ENCODE data around the gene CDKN2A.

The CDKN2A gene

DNA sequence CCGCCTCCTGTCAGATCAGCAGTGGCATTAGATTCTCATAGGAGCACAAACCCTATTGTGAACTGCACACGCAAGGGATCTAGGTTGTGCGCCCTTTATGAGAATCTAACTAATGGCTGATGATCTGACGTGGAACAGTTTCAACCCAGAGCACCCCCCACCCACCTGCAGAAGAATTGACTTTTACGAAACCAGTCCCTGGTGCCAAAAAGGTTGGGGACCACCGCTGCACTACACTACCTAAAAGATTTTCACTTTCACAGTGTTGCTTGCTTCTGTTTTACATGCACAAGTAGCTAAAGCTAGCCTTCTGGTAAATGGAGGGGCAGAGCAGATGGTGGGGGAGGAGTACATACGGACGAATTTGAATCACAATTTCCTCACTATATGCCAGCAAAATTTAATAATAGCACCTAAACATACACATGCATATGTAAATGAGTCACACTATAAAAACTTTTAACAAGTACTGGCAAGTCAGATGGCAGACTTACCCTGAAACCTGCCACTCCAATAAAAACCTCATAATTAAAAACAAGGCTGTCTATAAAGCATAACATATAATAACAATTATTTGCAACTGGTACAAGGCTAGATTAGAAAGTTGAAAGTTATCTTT lies 38.9 kb upstream of the CDKN2A start:
- Histone ChIP-seq H3K79me2 (ENCODE audit: insufficient read depth, low read length) (peaks cover 24% of the 10 kb centered on the region), H4K20me1 (ENCODE audit: insufficient read depth, low read length) (no peaks in the 10 kb centered on the region), H2AFZ (ENCODE audit: low read depth, low read length) (no peak overlapping the region), H3K27me3 (ENCODE audit: insufficient read depth, low read length, poor library complexity) (no peaks in the 10 kb centered on the region), H3K9me3 (ENCODE audit: insufficient read depth, low read length, severe bottlenecking) (no peaks in the 10 kb centered on the region), H3K4me1 (ENCODE audit: insufficient read depth, low read length) (peaks cover 45% of the 10 kb centered on the region), H3K36me3 (ENCODE audit: insufficient read depth, low read length) (peaks cover 41% of the 10 kb centered on the region), H3K4me3 (ENCODE audit: low read depth in 1 of 2, low read length in 2 of 2) (no peak overlapping the region), H3K27ac (ENCODE audit: low read length) (no peak overlapping the region), H3K4me2 (ENCODE audit: insufficient read depth, low read length) (no peak overlapping the region), H3K9ac (ENCODE audit: low read depth, low read length) (no peak overlapping the region)
- TF ChIP-seq, protein P1, sequence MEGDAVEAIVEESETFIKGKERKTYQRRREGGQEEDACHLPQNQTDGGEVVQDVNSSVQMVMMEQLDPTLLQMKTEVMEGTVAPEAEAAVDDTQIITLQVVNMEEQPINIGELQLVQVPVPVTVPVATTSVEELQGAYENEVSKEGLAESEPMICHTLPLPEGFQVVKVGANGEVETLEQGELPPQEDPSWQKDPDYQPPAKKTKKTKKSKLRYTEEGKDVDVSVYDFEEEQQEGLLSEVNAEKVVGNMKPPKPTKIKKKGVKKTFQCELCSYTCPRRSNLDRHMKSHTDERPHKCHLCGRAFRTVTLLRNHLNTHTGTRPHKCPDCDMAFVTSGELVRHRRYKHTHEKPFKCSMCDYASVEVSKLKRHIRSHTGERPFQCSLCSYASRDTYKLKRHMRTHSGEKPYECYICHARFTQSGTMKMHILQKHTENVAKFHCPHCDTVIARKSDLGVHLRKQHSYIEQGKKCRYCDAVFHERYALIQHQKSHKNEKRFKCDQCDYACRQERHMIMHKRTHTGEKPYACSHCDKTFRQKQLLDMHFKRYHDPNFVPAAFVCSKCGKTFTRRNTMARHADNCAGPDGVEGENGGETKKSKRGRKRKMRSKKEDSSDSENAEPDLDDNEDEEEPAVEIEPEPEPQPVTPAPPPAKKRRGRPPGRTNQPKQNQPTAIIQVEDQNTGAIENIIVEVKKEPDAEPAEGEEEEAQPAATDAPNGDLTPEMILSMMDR (IDR thresholded peaks at IDR 0.05; ENCODE audit: borderline replicate concordance, extremely low read depth, low read length, poor library complexity, severe bottlenecking), result no peak
- no peak for TF ChIP-seq EZH2 (IDR thresholded peaks at IDR 0.05; ENCODE audit: borderline replicate concordance, low read depth, low read length, severe bottlenecking)
- no peak for DNase-seq
- ATAC-seq (ENCODE audit: insufficient read depth, low read depth), result no peak

DNA sequence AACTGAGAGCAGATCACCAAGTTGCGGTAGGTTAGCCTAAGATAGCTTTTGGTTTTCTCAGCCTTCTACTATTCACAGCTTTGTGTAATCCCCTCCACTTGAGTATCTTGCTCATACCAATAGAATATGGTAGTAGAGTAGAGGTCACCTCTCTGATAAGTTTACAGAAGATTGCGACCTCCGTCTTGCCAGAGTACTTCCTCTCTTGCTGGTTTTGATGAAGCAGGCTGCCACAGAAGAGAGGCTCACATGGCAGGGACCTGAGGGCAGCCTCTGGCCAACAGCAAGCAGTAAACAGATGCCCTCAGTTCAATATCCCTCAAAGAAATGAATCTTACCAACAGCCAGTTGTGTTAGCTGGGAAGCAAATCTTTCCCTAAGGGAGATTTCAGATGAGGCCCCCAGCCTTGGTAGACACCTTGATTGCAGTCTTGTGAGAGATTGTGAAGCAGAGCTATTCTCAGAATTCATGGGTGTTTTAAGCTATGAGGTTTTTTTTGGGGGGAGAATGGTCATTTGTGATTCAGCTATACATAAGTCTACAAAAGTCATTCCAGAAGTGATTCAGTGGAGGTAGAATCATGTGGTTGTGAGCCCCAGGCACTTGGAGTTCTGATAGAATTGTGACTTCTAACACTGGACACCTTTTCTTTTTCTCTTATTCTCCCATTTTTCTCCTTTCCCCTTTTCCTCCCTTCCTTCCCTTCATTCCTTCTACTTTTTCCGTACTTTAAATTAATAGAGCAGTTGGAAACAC lies 37.6 kb upstream of the CDKN2A start:
- no peak for ATAC-seq (ENCODE audit: insufficient read depth, low read depth)
- no peak for TF ChIP-seq EZH2 (IDR thresholded peaks at IDR 0.05; ENCODE audit: borderline replicate concordance, low read depth, low read length, severe bottlenecking)
- TF ChIP-seq, protein P1 (IDR thresholded peaks at IDR 0.05; ENCODE audit: borderline replicate concordance, extremely low read depth, low read length, poor library complexity, severe bottlenecking), result no peak
- DNase-seq, result no peak
- peaks cover 32% of the 10 kb centered on the region for H3K4me1 ChIP-seq (ENCODE audit: insufficient read depth, low read length)
- H3K9me3 ChIP-seq (ENCODE audit: insufficient read depth, low read length, severe bottlenecking), result no peaks in the 10 kb centered on the region
- peaks cover 41% of the 10 kb centered on the region for H3K36me3 ChIP-seq (ENCODE audit: insufficient read depth, low read length)
- H4K20me1 ChIP-seq (ENCODE audit: insufficient read depth, low read length), result peaks cover under 1% of the 10 kb centered on the region; the same call in 1 of the 2 replicates
- no peak overlapping the region for H3K4me3 ChIP-seq (ENCODE audit: low read depth in 1 of 2, low read length in 2 of 2)
- H2AFZ ChIP-seq (ENCODE audit: low read depth, low read length), result no peak overlapping the region
- no peak overlapping the region for H3K27ac ChIP-seq (ENCODE audit: low read length)
- H3K27me3 ChIP-seq (ENCODE audit: insufficient read depth, low read length, poor library complexity), result no peaks in the 10 kb centered on the region
- no peak overlapping the region for H3K9ac ChIP-seq (ENCODE audit: low read depth, low read length)
- no peak overlapping the region for H3K4me2 ChIP-seq (ENCODE audit: insufficient read depth, low read length)
- H3K79me2 ChIP-seq (ENCODE audit: insufficient read depth, low read length), result peaks cover 35% of the 10 kb centered on the region

DNA sequence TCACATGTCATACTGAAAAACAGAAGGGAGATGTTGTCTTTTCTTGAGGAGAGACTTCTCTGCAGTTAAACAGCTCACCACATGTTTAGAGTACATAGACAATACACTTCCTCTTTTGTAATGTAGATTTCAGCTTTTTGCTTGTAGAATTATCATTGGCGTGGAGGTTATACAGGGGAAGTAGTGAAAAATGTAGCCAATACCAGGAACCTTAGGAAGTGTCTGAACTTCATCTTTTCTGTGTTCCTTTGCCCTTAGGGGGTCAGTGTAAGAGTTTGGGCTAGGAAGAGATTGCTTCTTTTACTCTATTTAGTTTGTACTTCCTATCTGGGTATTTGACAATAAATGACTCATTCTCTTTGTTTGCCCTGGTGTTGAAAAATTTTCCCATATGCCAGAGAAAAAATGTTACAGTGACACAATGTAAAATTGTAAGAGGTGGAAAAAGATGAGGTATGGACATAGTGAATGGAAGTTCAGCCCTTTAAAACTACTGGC lies 36.0 kb upstream of the CDKN2A start:
- ATAC-seq (ENCODE audit: insufficient read depth, low read depth) (no peak), DNase-seq (no peak)
- H3K9ac ChIP-seq (ENCODE audit: low read depth, low read length), result no peak overlapping the region
- H3K4me2 ChIP-seq (ENCODE audit: insufficient read depth, low read length), result no peak overlapping the region
- peaks cover 52% of the 10 kb centered on the region for H3K79me2 ChIP-seq (ENCODE audit: insufficient read depth, low read length)
- peaks cover 16% of the 10 kb centered on the region for H4K20me1 ChIP-seq (ENCODE audit: insufficient read depth, low read length)
- H3K27me3 ChIP-seq (ENCODE audit: insufficient read depth, low read length, poor library complexity), result no peaks in the 10 kb centered on the region
- no peak overlapping the region for H2AFZ ChIP-seq (ENCODE audit: low read depth, low read length)
- peaks cover 17% of the 10 kb centered on the region for H3K4me1 ChIP-seq (ENCODE audit: insufficient read depth, low read length)
- H3K27ac ChIP-seq (ENCODE audit: low read length), result no peak overlapping the region
- peaks cover 51% of the 10 kb centered on the region for H3K36me3 ChIP-seq (ENCODE audit: insufficient read depth, low read length)
- H3K4me3 ChIP-seq (ENCODE audit: low read depth in 1 of 2, low read length in 2 of 2), result no peak overlapping the region
- TF ChIP-seq, protein P1 (IDR thresholded peaks at IDR 0.05; ENCODE audit: borderline replicate concordance, extremely low read depth, low read length, poor library complexity, severe bottlenecking), result no peak
- no peak for TF ChIP-seq EZH2 (IDR thresholded peaks at IDR 0.05; ENCODE audit: borderline replicate concordance, low read depth, low read length, severe bottlenecking)
- no peaks in the 10 kb centered on the region for H3K9me3 ChIP-seq (ENCODE audit: insufficient read depth, low read length, severe bottlenecking)

All from DND-41 (cell line).